Measurements from ENCODE around the gene UBL3. TPM values are rescaled to one million over a fixed set of nuclear protein-coding genes. Genes with fewer than 3 reads are reported as not detected.

Gene UBL3
- total RNA-seq, 2 experiments from 2014 or later: 39.5 to 41.9 TPM

GRCh38 chr13:29718694-29719093 lies 131.7 kb downstream of the UBL3 start:
- Mint-ChIP-seq H3K27ac (no peak overlapping the region), H3K9me3 (no peaks in the 10 kb centered on the region), H3K4me3 (no peak overlapping the region), H3K27me3 (peaks cover 19% of the 10 kb centered on the region), H3K4me1 (ENCODE audit: low read depth) (no peaks in the 10 kb centered on the region), H3K36me3 (ENCODE audit: low read depth) (no peaks in the 10 kb centered on the region)
- ATAC-seq (ENCODE audit: poor library complexity) (no peak), DNase-seq (no peak)
- H3K9me3 ChIP-seq (ENCODE audit: control insufficient read depth in 1 of 2, insufficient read depth in 1 of 2, low read length in 2 of 2): peaks cover 0 to 8% of the 10 kb centered on the region in 2 experiments
- no peak overlapping the region for H3K27ac ChIP-seq (ENCODE audit: low read depth in 1 of 2, low read length in 2 of 2)
- CTCF ChIA-PET: interaction anchor here (1.9 kb wide), 1 partner anchor 210 kb away, joined by 5 read pairs; no protein-coding TSS in a partner anchor
- intact Hi-C loops (cut with DNase I, micrococcal nuclease): no loop called here
- H3K4me1 ChIP-seq (ENCODE audit: insufficient read depth, low read length): no peaks in the 10 kb centered on the region
- POLR2A ChIA-PET: no interaction called here
- no peak overlapping the region for H3K4me3 ChIP-seq (ENCODE audit: low read length)
- peaks cover 5 to 6% of the 10 kb centered on the region in 2 experiments for H3K27me3 ChIP-seq (ENCODE audit: control insufficient read depth in 1 of 2, insufficient read depth in 2 of 2, low read length in 2 of 2)
- H3K36me3 ChIP-seq (ENCODE audit: insufficient read depth, low read length): no peaks in the 10 kb centered on the region
- no peak for TF ChIP-seq CTCF (IDR thresholded peaks at IDR 0.05)

- Histone ChIP-seq H3K4me1 (ENCODE audit: insufficient read depth, low read length) (no peaks in the 10 kb centered on the region), H3K9me3 (ENCODE audit: control insufficient read depth in 1 of 2, insufficient read depth in 1 of 2, low read length in 2 of 2) (peaks cover 0 to 8% of the 10 kb centered on the region in 2 experiments), H3K27ac (ENCODE audit: low read depth in 1 of 2, low read length in 2 of 2) (no peak overlapping the region), H3K27me3 (ENCODE audit: control insufficient read depth in 1 of 2, insufficient read depth in 2 of 2, low read length in 2 of 2) (peaks cover 5 to 6% of the 10 kb centered on the region in 2 experiments), H3K4me3 (ENCODE audit: low read length) (no peak overlapping the region), H3K36me3 (ENCODE audit: insufficient read depth, low read length) (no peaks in the 10 kb centered on the region)
- H3K27ac Mint-ChIP-seq: no peak overlapping the region
- TF ChIP-seq CTCF (IDR thresholded peaks at IDR 0.05): no peak
- intact Hi-C loops (cut with DNase I, micrococcal nuclease): no loop called here
- ATAC-seq (ENCODE audit: poor library complexity) (no peak), DNase-seq (no peak)
- CTCF ChIA-PET: no interaction called here
- no peaks in the 10 kb centered on the region for H3K4me1 Mint-ChIP-seq (ENCODE audit: low read depth)
- H3K27me3 Mint-ChIP-seq: peaks cover 33% of the 10 kb centered on the region
- H3K36me3 Mint-ChIP-seq (ENCODE audit: low read depth): no peaks in the 10 kb centered on the region
- POLR2A ChIA-PET: no interaction called here
- H3K9me3 Mint-ChIP-seq: no peaks in the 10 kb centered on the region
- no peak overlapping the region for H3K4me3 Mint-ChIP-seq
Measured at GRCh38 chr13:29716493-29716892, 133.9 kb downstream of the UBL3 start.

All from CD4-positive, alpha-beta T cell (primary cell).